MG63 (cell line): Measurements from ENCODE around the gene HOXB7. TPM values are rescaled to one million over a fixed set of nuclear protein-coding genes. Genes with fewer than 3 reads are reported as not detected.

Experiments used
- DNase-seq: peaks from one replicate; pipeline ENCODE4 v3.0.0-alpha.2; 2020
- H3K27me3 ChIP-seq: fragments of 250-450 bp; sonication (Bioruptor Pico); 2 replicates; pipeline ENCODE4 v1.5.1; 2020; ENCODE audit warnings: mild to moderate bottlenecking, moderate library complexity
- H3K36me3 ChIP-seq: fragments of 250-450 bp; sonication (Bioruptor Pico); 2 replicates; pipeline ENCODE4 v1.5.1; 2020; ENCODE audit warnings: mild to moderate bottlenecking, moderate library complexity
- H3K4me3 ChIP-seq: fragments of 250-450 bp; sonication (Bioruptor Pico); 2 replicates; pipeline ENCODE4 v1.5.1; 2020; ENCODE audit warnings: mild to moderate bottlenecking, moderate library complexity
- H3K9me3 ChIP-seq: fragments of 250-450 bp; sonication (Bioruptor Pico); 2 replicates; pipeline ENCODE4 v1.5.1; 2020; ENCODE audit warnings: mild to moderate bottlenecking, moderate library complexity
- total RNA-seq: library from RNA; depleted of rRNA; stranded (reverse); fragments of >200 nt; shearing (Covaris generic); gene quantifications from 2 replicates; pipeline ENCODE4 v1.2.3, GENCODE V29; 2014; ENCODE audit warnings: low replicate concordance

Gene HOXB7
- total RNA-seq, 1 experiment from 2014 or later: 9.8 TPM

GRCh38 chr17:48605991-48606891 lies 4.6 kb downstream of the HOXB7 start:
- Histone ChIP-seq H3K4me3 (no peak overlapping the region), H3K36me3 (peaks cover 7% of the 10 kb centered on the region), H3K9me3 (no peaks in the 10 kb centered on the region), H3K27me3 (no peaks in the 10 kb centered on the region)
- no peak for DNase-seq

GRCh38 chr17:48605409-48605919 lies 5.4 kb downstream of the HOXB7 start:
- H3K36me3 ChIP-seq: peaks cover 10% of the 10 kb centered on the region
- no peaks in the 10 kb centered on the region for H3K27me3 ChIP-seq
- no peak for DNase-seq
- H3K9me3 ChIP-seq: no peaks in the 10 kb centered on the region
- H3K4me3 ChIP-seq: peak overlapping the region; percentile 79

- Histone ChIP-seq H3K27me3 (no peaks in the 10 kb centered on the region), H3K36me3 (peaks cover 10% of the 10 kb centered on the region), H3K4me3 (peak within 1 kb of the TSS; percentile 79), H3K9me3 (no peaks in the 10 kb centered on the region)
- DNase-seq: peak; percentile 74
These were observed 6.0 kb downstream of the HOXB7 start, which contains the start of gene HOXB6 for GRCh38 chr17:48604770-48605329. TSS of gene HOXB6 (minus strand) at chr17:48604986. CDS start at chr17:48598150, 6,836 bp downstream.

- Histone ChIP-seq H3K27me3 (no peaks in the 10 kb centered on the region), H3K36me3 (peaks cover 10% of the 10 kb centered on the region), H3K9me3 (no peaks in the 10 kb centered on the region), H3K4me3 (peak overlapping the region; percentile 79)
- DNase-seq: peak; percentile 79
These were observed 6.7 kb downstream of the HOXB7 start for GRCh38 chr17:48603959-48604769.

- Histone ChIP-seq H3K9me3 (no peaks in the 10 kb centered on the region), H3K36me3 (peaks cover 13% of the 10 kb centered on the region), H3K27me3 (no peaks in the 10 kb centered on the region), H3K4me3 (peak overlapping the region; percentile 79)
- DNase-seq: no peak
These were observed 9.0 kb downstream of the HOXB7 start for GRCh38 chr17:48601539-48602425.

- Histone ChIP-seq H3K27me3 (no peaks in the 10 kb centered on the region), H3K36me3 (peaks cover 19% of the 10 kb centered on the region), H3K4me3 (no peak overlapping the region; the same call in 1 of the 2 replicates), H3K9me3 (no peaks in the 10 kb centered on the region)
- DNase-seq: no peak
These were observed 9.6 kb downstream of the HOXB7 start for GRCh38 chr17:48601207-48601538.

GRCh38 chr17:48600244-48601098 lies 10.3 kb downstream of the HOXB7 start:
- no peak for DNase-seq
- Histone ChIP-seq H3K27me3 (no peaks in the 10 kb centered on the region), H3K4me3 (no peak overlapping the region)

GRCh38 chr17:48599354-48599753 lies 11.5 kb downstream of the HOXB7 start:
- Histone ChIP-seq H3K27me3 (no peaks in the 10 kb centered on the region), H3K9me3 (no peaks in the 10 kb centered on the region), H3K36me3 (peaks cover 36% of the 10 kb centered on the region), H3K4me3 (no peak overlapping the region)
- no peak for DNase-seq

More at GRCh38 chr17:48600244-48601098, 10.3 kb downstream of the HOXB7 start:
- H3K36me3 ChIP-seq: peaks cover 26% of the 10 kb centered on the region
- no peaks in the 10 kb centered on the region for H3K9me3 ChIP-seq

GRCh38 chr17:48598736-48599135 lies 12.1 kb downstream of the HOXB7 start:
- Histone ChIP-seq H3K9me3 (no peaks in the 10 kb centered on the region), H3K27me3 (no peaks in the 10 kb centered on the region), H3K36me3 (peaks cover 39% of the 10 kb centered on the region), H3K4me3 (peak overlapping the region; percentile 64)
- no peak for DNase-seq

GRCh38 chr17:48597778-48598631 lies 12.8 kb downstream of the HOXB7 start:
- peak; percentile 88 for DNase-seq
- Histone ChIP-seq H3K27me3 (no peaks in the 10 kb centered on the region), H3K9me3 (no peaks in the 10 kb centered on the region), H3K36me3 (peaks cover 39% of the 10 kb centered on the region), H3K4me3 (peak overlapping the region; percentile 64)

- Histone ChIP-seq H3K9me3 (no peaks in the 10 kb centered on the region), H3K36me3 (peaks cover 40% of the 10 kb centered on the region), H3K27me3 (no peaks in the 10 kb centered on the region), H3K4me3 (peak overlapping the region; percentile 64)
- DNase-seq: no peak
These were observed 13.4 kb downstream of the HOXB7 start for GRCh38 chr17:48597528-48597777.

GRCh38 chr17:48596735-48597527 lies 13.9 kb downstream of the HOXB7 start:
- no peaks in the 10 kb centered on the region for H3K9me3 ChIP-seq
- H3K36me3 ChIP-seq: peaks cover 43% of the 10 kb centered on the region
- DNase-seq: no peak
- no peaks in the 10 kb centered on the region for H3K27me3 ChIP-seq
- peak overlapping the region; percentile 64 for H3K4me3 ChIP-seq

- H3K4me3 ChIP-seq: no peak overlapping the region
- H3K36me3 ChIP-seq: peaks cover 48% of the 10 kb centered on the region
- H3K27me3 ChIP-seq: no peaks in the 10 kb centered on the region
- DNase-seq: no peak
- no peaks in the 10 kb centered on the region for H3K9me3 ChIP-seq
These were observed 14.7 kb downstream of the HOXB7 start for GRCh38 chr17:48596000-48596734.
